Left ventricle myocardium inferior (tissue), 1 donor: ENCODE data around the gene NLRC3. TPM values are rescaled to one million over a fixed set of nuclear protein-coding genes. Genes with fewer than 3 reads are reported as not detected.

ENCODE experiments used
- DNase-seq: peaks from one replicate; pipeline ENCODE4 v3.0.0-alpha.2; 2020
- H3K27ac ChIP-seq: fragments of 200-600 bp; replicated peaks from 2 replicates; pipeline ENCODE4 v1.8.0; 2021
- H3K27me3 ChIP-seq: fragments of 200-600 bp; 2 replicates; pipeline ENCODE4 v1.8.0; 2021; ENCODE audit warnings: low read depth
- H3K36me3 ChIP-seq: fragments of 200-600 bp; 2 replicates; pipeline ENCODE4 v1.8.0; 2021
- H3K4me1 ChIP-seq: fragments of 200-600 bp; 2 replicates; pipeline ENCODE4 v1.8.0; 2021
- H3K4me3 ChIP-seq: fragments of 200-600 bp; 2 replicates; pipeline ENCODE4 v1.8.0; 2021; ENCODE audit warnings: mild to moderate bottlenecking, moderate library complexity
- H3K9me3 ChIP-seq: fragments of 200-600 bp; replicated peaks from 2 replicates; pipeline ENCODE4 v1.8.0; 2021
- CTCF ChIP-seq: fragments of 200-600 bp; IDR thresholded peaks from 2 replicates; pipeline ENCODE4 v1.8.0; 2021; ENCODE audit warnings: antibody characterized with exemption, mild to moderate bottlenecking, borderline replicate concordance
- intact Hi-C: fragments of 100-400 bp; cut with micrococcal nuclease; formaldehyde crosslinking; loops from one replicate; pipeline ENCODE4 v1.11.0; 2022
- total RNA-seq: library from RNA; stranded (reverse); fragmentation: NEBNext Ultra II Directional; extraction: Animal tissue kit (Norgen Biotek cat#: 25700); gene quantifications from one replicate; pipeline ENCODE4 v1.2.1, GENCODE V29; 2021
- donor health status: DM: no; HTN: yes; CAD: no; lungs with severe emphysema.

NLRC3 gene
- total RNA-seq, 1 donor from 2014 or later: 0.93 TPM

- no peak for DNase-seq
- TF ChIP-seq CTCF: no peak
- Histone ChIP-seq H3K4me3 (no peak overlapping the region), H3K4me1 (no peaks in the 10 kb centered on the region), H3K27ac (no peak overlapping the region), H3K9me3 (peaks cover 18% of the 10 kb centered on the region), H3K36me3 (peaks cover 12% of the 10 kb centered on the region), H3K27me3 (peaks cover 5% of the 10 kb centered on the region)
- intact Hi-C loops: no loop called here
Measured at GRCh38 chr16:3573146-3573815, 3.9 kb downstream of the NLRC3 start.

GRCh38 chr16:3570420-3571062, 6.7 kb downstream of the NLRC3 start:
- TF ChIP-seq CTCF: no peak
- Histone ChIP-seq H3K4me1 (no peaks in the 10 kb centered on the region), H3K27me3 (no peaks in the 10 kb centered on the region), H3K36me3 (peaks cover 12% of the 10 kb centered on the region), H3K27ac (no peak overlapping the region), H3K4me3 (no peak overlapping the region), H3K9me3 (peaks cover 18% of the 10 kb centered on the region)
- DNase-seq: no peak
- intact Hi-C loops: no loop called here

GRCh38 chr16:3569851-3570250, 7.4 kb downstream of the NLRC3 start:
- H3K27ac ChIP-seq: no peak overlapping the region
- intact Hi-C loops: no loop called here
- peaks cover 12% of the 10 kb centered on the region for H3K36me3 ChIP-seq
- H3K4me1 ChIP-seq: no peaks in the 10 kb centered on the region
- no peak for TF ChIP-seq CTCF
- peaks cover 18% of the 10 kb centered on the region for H3K9me3 ChIP-seq
- no peaks in the 10 kb centered on the region for H3K27me3 ChIP-seq
- DNase-seq: no peak
- no peak overlapping the region for H3K4me3 ChIP-seq

GRCh38 chr16:3566990-3567389, 10.2 kb downstream of the NLRC3 start:
- H3K4me3 ChIP-seq: no peak overlapping the region
- H3K4me1 ChIP-seq: no peaks in the 10 kb centered on the region
- TF ChIP-seq CTCF: no peak
- peaks cover 12% of the 10 kb centered on the region for H3K36me3 ChIP-seq
- H3K27ac ChIP-seq: no peak overlapping the region
- intact Hi-C loops: no loop called here
- no peak for DNase-seq
- H3K9me3 ChIP-seq: peaks cover 18% of the 10 kb centered on the region
- no peaks in the 10 kb centered on the region for H3K27me3 ChIP-seq

GRCh38 chr16:3564889-3565141, 12.4 kb downstream of the NLRC3 start:
- Histone ChIP-seq H3K9me3 (peaks cover 1% of the 10 kb centered on the region), H3K27ac (no peak overlapping the region), H3K27me3 (no peaks in the 10 kb centered on the region), H3K4me1 (no peaks in the 10 kb centered on the region), H3K4me3 (no peak overlapping the region), H3K36me3 (no peaks in the 10 kb centered on the region)
- intact Hi-C loops: no loop called here
- DNase-seq: no peak
- no peak for TF ChIP-seq CTCF
